NCI-H2081 (cell line): Measurements from ENCODE around the gene FANK1.
A peak's percentile ranks its signal among the peaks of the same experiment; 100 is the strongest.

ENCODE experiments used
- DNase-seq, 2 experiments: peaks; one replicate each; lab custom pipeline; 2025; lab: John Stamatoyannopoulos, UW

Gene FANK1

GRCh38 chr10:125989791-125990190 lies 93.4 kb downstream of the FANK1 start:
- no peak for DNase-seq

- no peak for DNase-seq
Measured at GRCh38 chr10:125990974-125991373, 94.6 kb downstream of the FANK1 start.

GRCh38 chr10:125991392-125991791 lies 95.0 kb downstream of the FANK1 start:
- no peak for DNase-seq

GRCh38 chr10:125992254-125992653 lies 95.9 kb downstream of the FANK1 start:
- no peak for DNase-seq

- DNase-seq: no peak
Measured at GRCh38 chr10:125994601-125995000, 98.2 kb downstream of the FANK1 start.

GRCh38 chr10:125995726-125996304 lies 99.5 kb downstream of the FANK1 start:
- DNase-seq: no peak

GRCh38 chr10:125997586-125997985 lies 101.2 kb downstream of the FANK1 start:
- no peak for DNase-seq

- DNase-seq: no peak
Measured at GRCh38 chr10:125999694-126000093, 103.3 kb downstream of the FANK1 start.

- DNase-seq: no peak
Measured at GRCh38 chr10:126001576-126001975, 105.2 kb downstream of the FANK1 start.

GRCh38 chr10:126004752-126005151 lies 108.4 kb downstream of the FANK1 start:
- DNase-seq: no peak

GRCh38 chr10:126006264-126006663 lies 109.9 kb downstream of the FANK1 start:
- DNase-seq: no peak

GRCh38 chr10:126006906-126007305 lies 110.5 kb downstream of the FANK1 start:
- DNase-seq: no peak

GRCh38 chr10:126009650-126010049 lies 113.3 kb downstream of the FANK1 start:
- no peak for DNase-seq

GRCh38 chr10:126011995-126012394 lies 115.6 kb downstream of the FANK1 start:
- DNase-seq: no peak

- DNase-seq: no peak
Measured at GRCh38 chr10:126012485-126012884, 116.1 kb downstream of the FANK1 start.

- peak in 1 of 2 experiments; percentile 3 for DNase-seq
Measured at GRCh38 chr10:126013489-126014281, 117.3 kb downstream of the FANK1 start.

- DNase-seq: no peak
Measured at GRCh38 chr10:126014309-126014708, 117.9 kb downstream of the FANK1 start.

GRCh38 chr10:126015413-126015812 lies 119.0 kb downstream of the FANK1 start:
- DNase-seq: no peak

- no peak for DNase-seq
Measured at GRCh38 chr10:126016156-126016805, 119.9 kb downstream of the FANK1 start.

GRCh38 chr10:126016882-126017281 lies 120.5 kb downstream of the FANK1 start:
- DNase-seq: no peak

GRCh38 chr10:126017961-126018560 lies 121.7 kb downstream of the FANK1 start:
- DNase-seq: no peak

- DNase-seq: no peak
Measured at GRCh38 chr10:126021833-126022500, 125.6 kb downstream of the FANK1 start.
